Aorta (tissue), 5 donors: ENCODE data around the gene GANAB. TPM values are rescaled to one million over a fixed set of nuclear protein-coding genes. Genes with fewer than 3 reads are reported as not detected.
A peak's percentile ranks its signal among the peaks of the same experiment; 100 is the strongest.
"Not testable (repeated sequence)": the region's sequence is repeated elsewhere in the genome, so short reads cannot be mapped to it uniquely, and the experiment has no call there.

Experiments
- ATAC-seq: fragments of 200-7000 bp; cut with Tn5 transposase; one replicate; pipeline ENCODE4 v1.9.1; 2022; ENCODE audit warnings: moderate library complexity; ENCODE audit not compliant: low FRiP score
- DNase-seq, 2 donors: peaks; one replicate each; pipeline ENCODE4 v3.0.0-alpha.2; 2020
- H3K27ac ChIP-seq, 2 donors: one replicate each; pipeline ENCODE4 v1.5.1; 2013; ENCODE audit warnings: low read length in 2 of 2, mild to moderate bottlenecking in 2 of 2, moderate library complexity in 2 of 2, control low read depth in 1 of 2, inconsistent platforms in 1 of 2, low read depth in 1 of 2
- H3K27me3 ChIP-seq, 2 donors: one replicate each; pipeline ENCODE4 v1.6.1; 2013; ENCODE audit warnings: control low read depth in 1 of 2, low read length in 1 of 2, mild to moderate bottlenecking in 1 of 2, moderate library complexity in 1 of 2; ENCODE audit not compliant: insufficient read depth in 2 of 2, control insufficient read depth in 1 of 2
- H3K36me3 ChIP-seq, 2 donors: one replicate each; pipeline ENCODE4 v1.6.1; 2013; ENCODE audit warnings: control low read depth in 1 of 2, low read length in 1 of 2, mild to moderate bottlenecking in 1 of 2; ENCODE audit not compliant: insufficient read depth in 2 of 2, control insufficient read depth in 1 of 2
- H3K4me1 ChIP-seq, 2 donors: one replicate each; pipeline ENCODE4 v1.6.1; 2013; ENCODE audit warnings: low read length in 2 of 2, control low read depth in 1 of 2, mild to moderate bottlenecking in 1 of 2, moderate library complexity in 1 of 2; ENCODE audit not compliant: insufficient read depth in 2 of 2, control insufficient read depth in 1 of 2
- H3K4me3 ChIP-seq, 2 donors: one replicate each; pipeline ENCODE4 v1.5.1; 2013; ENCODE audit warnings: low read length in 2 of 2, control low read depth in 1 of 2, mild to moderate bottlenecking in 1 of 2
- H3K9me3 ChIP-seq: one replicate; pipeline ENCODE4 v1.6.1; 2013; ENCODE audit warnings: mild to moderate bottlenecking, low read length; ENCODE audit not compliant: control insufficient read depth
- WGBS, 2 donors: extraction: QIAGEN DNeasy Blood & Tissue Kit; methylation state at CpG; one replicate each; pipeline ENCODE4 v1.1.7; 2013; 5-methylcytosine and 5-hydroxymethylcytosine counted together
- intact Hi-C, 2 donors: fragments of 100-400 bp; cut with DNase I; formaldehyde crosslinking; loops; one replicate each; pipeline versions ENCODE4 v1.14.2 to v1.15.0; 2022
- long read RNA-seq, 2 donors: library from polyadenylated mRNA; unstranded; transcript quantifications; one replicate each; pipeline ENCODE4 v2.0.0, GENCODE V29; 2020 to 2021
- polyA plus RNA-seq, 2 donors: library from polyadenylated mRNA; stranded (reverse); fragments of 200-250 nt; gene quantifications; one replicate each; pipeline ENCODE4 v1.2.3, GENCODE V29; 2013
- total RNA-seq, 2 donors: library from RNA; stranded (reverse); fragmentation: NEBNext Ultra II Directional; extraction: Animal tissue kit (Norgen Biotek cat#: 25700); gene quantifications; one replicate each; pipeline ENCODE4 v1.2.1, GENCODE V29; 2021
- donor health status: healthy with polysubstance abuse.
- donor health status: Bipolar disorder and iron deficiency.
- donor health status: DM: no; HTN: no; CAD: no.
- donor health status: DM: no; HTN: no; CAD: no.
- donor health status: DM: yes; HTN: yes; CAD: no.

Gene GANAB
- total RNA-seq, result 100 to 1,000 TPM; 196 to 206 TPM
- polyA plus RNA-seq, result 100 to 1,000 TPM in 1 of 2 donors, 10 to 100 TPM in 1; 41.2 to 117 TPM
- long read RNA-seq, donor 1, partial matches to known transcripts, result 18 of 24 reads
- long read RNA-seq, donor 1, other reads (novel, unspliced or antisense), result 3 of 24 reads
- long read RNA-seq, donor 2, partial matches to known transcripts, result 9 of 23 reads
- long read RNA-seq, donor 2, other reads (novel, unspliced or antisense), result 13 of 23 reads

DNA sequence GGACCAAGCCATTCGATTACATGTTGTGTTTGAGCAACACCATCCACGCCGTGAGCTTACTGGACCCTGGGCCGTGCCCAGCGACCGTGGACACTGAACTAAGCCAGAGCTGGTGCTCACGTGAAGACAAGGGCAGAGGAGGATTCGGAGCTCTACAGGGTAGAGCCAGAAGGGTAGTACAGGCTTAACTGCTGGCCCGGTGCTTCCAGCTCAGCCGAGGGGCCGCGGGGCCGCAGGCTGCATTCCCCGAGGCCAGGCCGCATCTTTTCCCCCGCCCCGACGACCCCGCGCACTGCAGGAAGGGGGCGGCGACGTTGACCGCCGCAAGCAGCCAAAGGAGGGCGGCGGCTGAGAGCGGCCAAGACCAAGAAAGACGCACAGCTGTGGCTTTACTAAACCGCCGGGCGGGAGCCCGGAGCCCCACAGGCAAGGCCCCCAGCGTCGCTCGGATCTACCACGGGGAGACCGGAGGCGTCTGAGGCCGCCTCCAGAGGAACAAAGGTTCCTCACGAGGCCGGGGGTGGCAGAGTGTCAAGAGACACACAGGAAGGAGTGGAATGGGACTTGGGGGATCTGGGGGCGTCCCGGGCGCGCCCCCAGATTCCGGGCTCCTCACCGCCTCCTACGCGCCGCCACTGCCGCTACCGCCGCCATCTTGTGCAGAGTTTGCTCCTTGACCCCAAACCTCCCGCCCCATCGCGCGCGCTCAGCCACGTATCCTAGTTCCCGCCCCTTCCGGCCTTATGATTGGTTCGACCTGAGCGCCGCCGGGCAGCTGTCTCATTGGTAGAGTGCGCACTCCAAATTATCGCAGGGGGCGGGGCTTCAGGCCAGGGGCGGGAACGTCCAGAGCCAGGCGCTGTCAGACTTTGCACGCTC is at the start of gene GANAB:
TSS of gene GANAB (minus strand) at position 668 of the 879 bp plus-strand sequence. CDS start at position 654, 14 bp downstream.
- Histone ChIP-seq H3K9me3 (no peaks in the 10 kb centered on the region), H3K4me1 (no peaks in the 10 kb centered on the region), H3K4me3 (peak within 1 kb of the TSS; percentile 74 to 87), H3K27ac (peak within 1 kb of the TSS; percentile 80 to 81), H3K27me3 (no peaks in the 10 kb centered on the region), H3K36me3 (no peaks in the 10 kb centered on the region)
- DNase-seq (peak; percentile 100), ATAC-seq (peak; percentile 99)
- intact Hi-C loops, result no loop called here
- 0 to 1% methylated on average over 71 to 73 of the region's 73 CpGs for WGBS, 2 donors

GRCh38 chr11:62694455-62695167 is 48.2 kb upstream of the GANAB start:
- Histone ChIP-seq H3K9me3 (no peaks in the 10 kb centered on the region), H3K27ac (no peak overlapping the region), H3K36me3 (no peaks in the 10 kb centered on the region), H3K4me3 (no peak overlapping the region), H3K27me3 (no peaks in the 10 kb centered on the region), H3K4me1 (no peaks in the 10 kb centered on the region)
- ATAC-seq, result peak; percentile 86
- peak; percentile 88 to 90 for DNase-seq
- intact Hi-C loops, result loop anchor here in 1 of 2 donors (5.0 kb wide), 1 partner anchor 297 kb away; no protein-coding TSS in a partner anchor
- WGBS, 2 donors, result 47% methylated on average over 14 of the region's 14 CpGs

DNA sequence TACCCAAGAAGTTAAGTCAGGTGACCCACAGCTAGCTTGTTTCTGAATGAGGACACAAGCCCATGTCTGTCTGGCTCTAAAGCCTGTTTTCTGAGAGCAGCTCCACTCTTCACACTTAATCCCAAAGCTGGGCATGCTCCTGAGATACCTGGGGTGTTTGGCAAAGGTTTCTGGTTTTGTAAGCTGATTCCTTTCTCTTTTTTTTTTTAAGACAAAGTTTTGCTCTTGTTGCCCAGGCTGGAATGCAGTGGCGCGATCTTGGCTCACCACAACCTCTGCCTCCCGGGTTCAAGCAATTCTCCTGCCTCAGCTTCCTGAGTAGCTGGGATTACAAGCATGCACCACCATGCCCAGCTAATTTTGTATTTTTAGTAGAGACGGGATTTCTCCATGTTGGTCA is 47.2 kb upstream of the GANAB start:
- not testable (repeated sequence) for H3K27me3 ChIP-seq, H3K9me3 ChIP-seq, H3K27ac ChIP-seq, H3K4me1 ChIP-seq, H3K36me3 ChIP-seq, DNase-seq, ATAC-seq, H3K4me3 ChIP-seq
- intact Hi-C loops, result loop anchor here in 1 of 2 donors (5.0 kb wide), 1 partner anchor 296 kb away; no protein-coding TSS in a partner anchor
- 84 to 86% methylated on average over 1 to 4 of the region's 4 CpGs for WGBS, 2 donors

DNA sequence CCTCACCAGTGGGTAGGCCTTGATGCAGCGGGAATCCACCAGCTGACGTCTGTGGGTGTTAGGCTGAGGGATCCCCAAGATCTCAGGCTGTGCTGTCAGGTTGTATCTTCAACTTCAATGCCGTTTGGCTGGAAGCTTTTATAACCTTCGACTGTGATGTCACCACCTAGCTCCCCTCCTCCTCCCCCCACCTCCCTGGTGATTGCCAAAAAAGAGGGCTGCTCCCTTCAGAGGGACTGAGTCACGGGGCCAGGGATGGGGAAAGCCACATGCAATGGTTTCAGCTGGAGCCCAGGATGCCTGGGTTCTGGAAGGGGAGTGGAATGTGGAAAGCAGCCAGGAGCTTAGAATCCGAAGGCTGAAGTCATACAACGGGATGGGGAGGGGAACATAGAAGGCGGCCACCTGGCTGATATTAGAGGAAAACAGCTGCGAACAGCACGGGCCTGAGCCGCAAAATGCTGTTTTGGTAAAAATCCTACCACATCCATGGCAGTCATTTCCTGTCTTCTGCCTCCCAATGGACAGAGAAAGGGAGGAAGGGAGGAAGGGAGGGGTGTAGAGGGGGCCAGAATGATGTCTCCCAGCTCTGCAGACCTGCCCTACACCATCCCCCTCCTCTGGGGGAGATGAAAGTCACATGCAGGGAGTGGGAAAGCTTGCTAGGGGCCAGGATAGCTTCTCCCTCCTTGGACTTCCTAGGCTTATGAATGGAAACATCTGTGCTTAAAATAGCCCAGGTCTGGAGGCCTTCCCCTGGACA is 43.2 kb upstream of the GANAB start, which contains the start of gene LRRN4CL:
TSS of gene LRRN4CL (minus strand) at position 110 of the 763 bp plus-strand sequence. CDS start 1,022 bp downstream, outside the sequence.
- intact Hi-C loops, result loop anchor here (5.0 kb wide), 1 partner anchor 292 kb away; no protein-coding TSS in a partner anchor
- ATAC-seq (peak; percentile 84), DNase-seq (peak; percentile 77 to 82)
- Histone ChIP-seq H3K36me3 (no peaks in the 10 kb centered on the region), H3K9me3 (no peaks in the 10 kb centered on the region), H3K4me3 (no peak within 1 kb of the TSS), H3K27me3 (no peaks in the 10 kb centered on the region), H3K27ac (no peak within 1 kb of the TSS), H3K4me1 (no peaks in the 10 kb centered on the region)
- 64 to 67% methylated on average over 11 of the region's 11 CpGs for WGBS, 2 donors

DNA sequence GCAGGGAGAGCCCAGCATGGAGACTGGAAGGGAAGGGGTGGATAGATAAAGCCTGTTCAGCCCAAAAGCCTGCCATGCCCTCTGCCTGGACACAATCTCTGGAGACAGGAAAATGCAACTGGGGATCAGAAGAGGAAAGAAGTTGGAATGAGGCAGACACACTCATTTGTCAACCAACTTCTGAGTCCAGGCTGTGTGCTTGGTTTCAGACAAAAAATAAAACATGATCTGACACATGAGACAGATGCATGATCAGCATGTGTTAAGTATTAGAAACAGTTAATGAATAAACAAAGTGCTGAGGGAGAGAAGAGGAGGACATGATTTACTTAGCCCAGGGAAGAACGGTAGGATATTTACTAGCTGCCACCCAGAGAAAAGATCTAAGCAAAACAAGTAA is 42.1 kb upstream of the GANAB start:
- Histone ChIP-seq H3K4me3 (no peak overlapping the region), H3K9me3 (no peaks in the 10 kb centered on the region), H3K27me3 (no peaks in the 10 kb centered on the region), H3K36me3 (no peaks in the 10 kb centered on the region), H3K4me1 (no peaks in the 10 kb centered on the region), H3K27ac (no peak overlapping the region)
- 48 to 68% methylated on average over 1 of the region's 1 CpG for WGBS, 2 donors
- intact Hi-C loops, result loop anchor here in 1 of 2 donors (5.0 kb wide), 1 partner anchor 291 kb away; no protein-coding TSS in a partner anchor
- DNase-seq, result no peak
- ATAC-seq, result no peak

DNA sequence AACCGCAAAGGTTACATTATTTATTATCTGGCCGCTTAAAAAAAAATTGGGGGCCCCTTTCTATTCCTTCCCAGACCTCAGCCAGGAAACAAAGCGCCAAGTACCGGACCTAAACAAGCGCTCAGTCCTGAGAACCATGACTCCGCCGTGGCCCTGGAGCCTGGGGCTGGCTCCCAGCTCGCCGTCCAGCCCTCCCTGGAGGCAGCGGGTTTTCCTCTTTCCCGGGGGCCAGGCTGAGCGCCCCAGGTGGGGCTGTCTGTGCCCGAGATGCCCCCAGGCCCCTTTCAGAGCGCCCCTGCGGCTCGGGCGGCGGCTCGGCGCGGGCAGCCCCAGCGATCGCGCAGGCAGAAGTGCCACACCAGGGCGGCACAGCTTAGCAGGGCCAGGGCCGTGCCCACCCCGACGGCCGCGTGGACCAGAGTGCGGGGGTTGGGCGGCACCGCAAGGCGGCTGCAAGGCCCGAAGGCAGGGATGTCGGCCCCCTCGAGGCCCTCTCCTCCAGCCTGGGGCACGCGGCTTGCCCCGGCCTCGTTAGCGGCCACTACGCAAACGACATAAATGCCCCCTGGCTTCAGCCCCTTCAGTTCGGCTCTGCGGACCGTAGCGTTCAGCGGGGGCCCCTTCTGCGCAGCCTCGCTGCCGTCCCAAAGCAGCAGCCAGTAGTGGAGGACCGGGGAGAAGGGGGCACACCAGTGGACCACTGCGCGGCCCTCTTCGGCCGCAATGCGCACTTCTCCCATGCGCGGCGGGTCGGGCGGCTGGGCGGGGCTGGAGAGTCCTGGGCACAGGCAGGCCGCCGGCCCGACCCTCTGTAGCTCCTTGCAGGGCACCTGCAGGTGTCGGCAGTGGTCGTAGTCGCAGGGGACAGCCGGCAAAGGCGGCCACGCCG is 41.3 kb upstream of the GANAB start:
- Histone ChIP-seq H3K4me1 (no peaks in the 10 kb centered on the region), H3K27ac (no peak overlapping the region), H3K27me3 (no peaks in the 10 kb centered on the region), H3K36me3 (no peaks in the 10 kb centered on the region), H3K9me3 (no peaks in the 10 kb centered on the region), H3K4me3 (no peak overlapping the region)
- intact Hi-C loops, result loop anchor here in 1 of 2 donors (5.0 kb wide), 1 partner anchor 290 kb away; no protein-coding TSS in a partner anchor
- ATAC-seq, result no peak
- 28% methylated on average over 73 to 74 of the region's 74 CpGs for WGBS, 2 donors
- DNase-seq, result no peak

- no peaks in the 10 kb centered on the region for H3K36me3 ChIP-seq
- H3K9me3 ChIP-seq, result no peaks in the 10 kb centered on the region
- 88 to 90% methylated on average over 7 of the region's 7 CpGs for WGBS, 2 donors
- intact Hi-C loops, result no loop called here
- H3K4me1 ChIP-seq, result no peaks in the 10 kb centered on the region
- H3K27me3 ChIP-seq, result no peaks in the 10 kb centered on the region
- H3K4me3 ChIP-seq, result no peak overlapping the region
- no peak for ATAC-seq
- no peak for DNase-seq
- no peak overlapping the region for H3K27ac ChIP-seq
Observed at GRCh38 chr11:62682518-62682917, 36.1 kb upstream of the GANAB start.
